Measurements from ENCODE around the gene TMEM255B.
"Not testable (repeated sequence)": the region's sequence is repeated elsewhere in the genome, so short reads cannot be mapped to it uniquely, and the experiment has no call there.

- TF ChIP-seq EZH2 (IDR thresholded peaks at IDR 0.05; ENCODE audit: borderline replicate concordance, low read length); CTCF (IDR thresholded peaks at IDR 0.05; ENCODE audit: low read length): not testable (repeated sequence)
These were observed 75.0 kb downstream of the TMEM255B start for GRCh38 chr13:113834006-113834405.

Data from OCI-LY1 (cell line).